WI38 (cell line): ENCODE results near the gene ANP32A.

Experiments
- H3K4me3 ChIP-seq: 2 replicates; pipeline ENCODE4 v1.5.1; 2011; ENCODE audit warnings: low read depth, mild to moderate bottlenecking, control low read depth, low read length
- CTCF ChIP-seq: IDR thresholded peaks from 2 replicates; pipeline ENCODE4 v1.5.1; 2012; ENCODE audit warnings: low read depth, mild to moderate bottlenecking, control low read depth, low read length

Gene ANP32A

DNA sequence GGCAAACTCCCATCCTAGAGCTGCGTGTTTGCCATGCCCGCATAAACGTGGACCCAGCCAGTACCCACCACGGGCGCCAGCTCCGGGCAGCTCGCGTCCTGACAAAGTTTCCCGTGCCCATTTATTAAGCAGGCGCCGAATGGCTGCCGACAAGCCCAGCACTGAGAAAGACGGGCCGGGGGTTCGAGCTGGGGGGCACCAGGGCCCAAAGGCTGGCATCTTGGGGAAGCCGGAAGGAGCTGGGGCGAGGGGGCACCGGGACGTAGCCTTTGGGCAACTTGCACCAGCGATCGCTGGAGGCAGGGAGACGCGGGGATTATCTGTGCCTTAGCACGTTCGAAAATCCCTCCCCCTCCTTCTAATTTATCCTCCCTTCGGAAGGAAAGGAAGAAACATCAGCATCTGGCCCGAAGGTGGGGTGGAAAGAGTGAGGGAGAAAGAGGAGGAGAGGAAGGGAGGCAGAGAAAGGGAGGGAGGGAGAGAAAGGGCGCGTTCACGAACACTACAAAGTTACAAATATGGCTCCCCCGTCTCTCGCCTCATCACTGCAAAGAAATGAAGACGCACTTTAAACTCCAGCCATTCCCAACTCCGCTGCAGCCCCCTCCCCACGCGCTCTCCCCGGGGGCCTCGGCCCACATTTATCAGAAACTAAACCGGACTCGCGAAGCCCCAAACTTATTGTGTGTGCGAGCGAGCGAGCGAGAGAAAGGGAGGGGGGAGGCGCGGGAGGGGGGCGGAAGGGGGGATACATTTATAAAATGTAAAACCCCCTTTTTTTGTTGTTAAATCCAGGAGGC, 1.0 kb downstream of the ANP32A start:
- TF ChIP-seq CTCF = no peak

DNA sequence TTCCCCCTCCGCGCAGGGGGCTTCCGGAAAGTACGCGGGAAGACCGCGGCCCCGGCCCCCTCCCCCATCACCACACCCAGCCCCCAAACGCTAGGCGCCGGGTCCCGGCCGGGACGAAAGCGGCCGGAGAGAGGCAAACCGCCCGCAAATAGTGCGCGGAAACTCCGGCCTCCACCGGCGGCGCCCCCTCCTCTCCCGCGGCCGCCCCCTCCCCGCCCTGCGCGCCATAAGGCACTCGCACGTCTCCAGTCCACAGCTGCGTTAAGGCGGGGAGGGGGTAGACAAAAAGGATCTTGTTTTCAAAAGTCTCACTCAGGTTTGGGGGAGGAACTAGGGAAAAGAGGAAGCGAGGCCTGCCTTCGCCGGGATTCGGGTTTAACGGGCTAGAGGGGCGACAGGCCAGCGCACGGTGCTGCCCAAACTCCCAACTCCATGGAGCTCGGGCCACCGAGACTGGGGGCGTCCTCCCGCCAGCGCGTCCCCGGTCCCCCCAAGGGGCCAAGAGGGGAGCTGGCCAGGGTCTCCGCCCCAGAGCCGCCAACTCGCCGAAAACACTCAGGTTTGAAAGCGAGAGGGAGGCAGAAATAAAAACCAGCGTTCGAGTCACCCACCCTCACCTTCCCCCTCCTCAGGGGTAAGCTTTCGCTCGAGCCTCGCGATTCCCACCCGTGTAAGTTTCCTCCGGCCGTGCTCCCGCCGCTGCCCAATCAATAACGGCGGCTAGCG, 1.8 kb downstream of the ANP32A start:
- no peak for TF ChIP-seq CTCF
- H3K4me3 ChIP-seq = peak overlapping the region; percentile 89

More for the DNA sequence above, 1.0 kb downstream of the ANP32A start:
- peak overlapping the region; percentile 89 for H3K4me3 ChIP-seq

DNA sequence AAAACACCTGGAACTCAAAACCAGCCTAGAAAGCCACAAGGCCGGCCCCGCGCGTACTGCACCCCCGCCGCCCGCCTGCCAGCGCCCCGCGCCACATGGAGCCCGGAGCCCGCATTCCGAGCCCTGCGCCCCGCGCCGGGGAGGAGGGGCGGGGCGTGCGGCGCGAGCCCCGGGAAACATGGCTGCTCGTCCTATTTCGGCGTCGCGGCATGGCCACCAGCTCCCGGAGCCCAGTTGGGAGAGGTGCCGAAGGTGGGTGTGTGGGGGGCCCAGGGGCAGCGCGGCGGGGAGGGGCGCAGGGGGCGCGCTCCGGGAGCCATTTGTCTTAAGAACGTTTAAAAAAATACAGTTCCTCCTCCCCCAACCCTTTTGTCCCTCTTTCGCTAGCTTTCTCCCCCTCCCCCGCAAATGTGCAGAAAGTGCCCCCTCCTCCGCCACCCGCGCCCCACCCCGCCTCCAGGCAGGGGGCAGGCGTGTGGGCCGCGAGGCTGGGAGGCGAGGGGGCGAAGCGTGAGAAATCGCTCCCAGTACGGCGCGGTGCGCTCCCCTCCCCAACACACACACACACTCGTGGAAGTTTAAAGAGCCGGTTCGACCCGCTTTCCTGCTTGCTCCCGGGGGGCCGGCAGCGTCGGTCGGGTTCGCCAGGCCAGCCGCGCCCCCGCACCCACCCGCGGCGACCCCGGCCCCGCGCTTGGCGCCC, 2.5 kb downstream of the ANP32A start:
- no peak for TF ChIP-seq CTCF
- peak overlapping the region; percentile 89 for H3K4me3 ChIP-seq

GRCh38 chr15:68817304-68818065, 3.2 kb downstream of the ANP32A start:
- no peak for TF ChIP-seq CTCF
- peak overlapping the region; percentile 89 for H3K4me3 ChIP-seq

DNA sequence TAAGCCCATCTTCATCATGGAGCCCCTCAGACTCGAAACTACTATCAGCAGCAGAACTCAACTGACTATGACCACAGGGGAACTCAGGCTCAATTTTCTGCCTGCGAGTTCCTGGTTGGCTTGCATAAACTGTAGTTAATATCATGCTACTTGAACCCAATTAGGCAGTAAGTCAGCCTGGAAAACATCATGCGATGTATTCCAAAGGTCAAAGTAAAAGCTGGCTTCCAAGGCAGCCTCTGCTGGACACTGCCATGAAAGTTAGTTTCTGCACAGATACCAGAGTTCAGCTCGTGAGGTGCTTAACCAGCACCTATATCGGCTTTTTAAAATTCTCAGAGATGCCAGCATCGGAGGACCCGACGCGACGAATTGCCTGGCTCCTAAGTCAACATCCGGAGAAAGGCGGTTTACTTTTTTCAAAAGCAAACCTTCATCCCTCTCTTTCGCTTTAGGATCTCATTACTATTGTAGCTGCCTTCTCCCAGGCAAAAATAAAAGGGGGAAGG, 3.8 kb downstream of the ANP32A start:
- no peak for TF ChIP-seq CTCF
- peak overlapping the region; percentile 89 for H3K4me3 ChIP-seq

DNA sequence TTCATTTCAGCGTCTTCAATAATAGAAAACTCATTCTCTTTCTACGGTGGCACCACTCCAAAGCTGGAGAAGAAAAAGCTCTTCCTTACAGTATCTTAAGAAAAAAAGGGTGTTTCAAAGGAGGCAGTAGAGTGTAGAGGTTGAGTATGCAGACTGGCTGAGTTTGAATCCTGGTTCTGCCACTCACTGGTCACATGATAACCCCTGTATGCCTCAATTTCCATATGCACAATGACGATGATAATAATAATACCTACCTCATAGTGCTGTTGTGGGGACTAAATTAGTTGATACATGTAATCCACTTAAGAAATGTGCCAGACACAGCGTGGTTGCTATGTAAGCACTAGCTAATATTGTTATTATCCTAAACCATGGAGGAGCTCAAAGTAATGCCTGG, 4.5 kb downstream of the ANP32A start:
- TF ChIP-seq CTCF = no peak
- H3K4me3 ChIP-seq = no peak overlapping the region
